Measurements from ENCODE around the gene CFAP61. TPM values are rescaled to one million over a fixed set of nuclear protein-coding genes. Genes with fewer than 3 reads are reported as not detected.

CFAP61 gene
- total RNA-seq, 1 donor from 2014 or later: not detected

GRCh38 chr20:20334489-20334888 lies 282.2 kb downstream of the CFAP61 start:
- no peak overlapping the region for H3K4me2 ChIP-seq (ENCODE audit: low read length)
- H3K9ac ChIP-seq (ENCODE audit: low read length): no peak overlapping the region
- Mint-ChIP-seq H3K4me3 (ENCODE audit: unreplicated experiment) (no peak overlapping the region), H3K36me3 (ENCODE audit: low read depth, unreplicated experiment) (no peaks in the 10 kb centered on the region), H3K27ac (ENCODE audit: unreplicated experiment) (no peak overlapping the region), H3K27me3 (ENCODE audit: low read depth, unreplicated experiment) (peaks cover 12% of the 10 kb centered on the region), H3K4me1 (ENCODE audit: low read depth, unreplicated experiment) (no peaks in the 10 kb centered on the region), H3K9me3 (ENCODE audit: unreplicated experiment) (peaks cover 2% of the 10 kb centered on the region)
- no peaks in the 10 kb centered on the region for H3K36me3 ChIP-seq (ENCODE audit: insufficient read depth, low read length)
- H2AFZ ChIP-seq (ENCODE audit: low read depth, low read length): no peak overlapping the region
- no peak overlapping the region for H3K27ac ChIP-seq (ENCODE audit: low read depth, low read length)
- no peaks in the 10 kb centered on the region for H3K4me1 ChIP-seq (ENCODE audit: insufficient read depth, low read length)
- no peaks in the 10 kb centered on the region for H3K27me3 ChIP-seq (ENCODE audit: insufficient read depth, low read length)
- TF ChIP-seq, protein P1, sequence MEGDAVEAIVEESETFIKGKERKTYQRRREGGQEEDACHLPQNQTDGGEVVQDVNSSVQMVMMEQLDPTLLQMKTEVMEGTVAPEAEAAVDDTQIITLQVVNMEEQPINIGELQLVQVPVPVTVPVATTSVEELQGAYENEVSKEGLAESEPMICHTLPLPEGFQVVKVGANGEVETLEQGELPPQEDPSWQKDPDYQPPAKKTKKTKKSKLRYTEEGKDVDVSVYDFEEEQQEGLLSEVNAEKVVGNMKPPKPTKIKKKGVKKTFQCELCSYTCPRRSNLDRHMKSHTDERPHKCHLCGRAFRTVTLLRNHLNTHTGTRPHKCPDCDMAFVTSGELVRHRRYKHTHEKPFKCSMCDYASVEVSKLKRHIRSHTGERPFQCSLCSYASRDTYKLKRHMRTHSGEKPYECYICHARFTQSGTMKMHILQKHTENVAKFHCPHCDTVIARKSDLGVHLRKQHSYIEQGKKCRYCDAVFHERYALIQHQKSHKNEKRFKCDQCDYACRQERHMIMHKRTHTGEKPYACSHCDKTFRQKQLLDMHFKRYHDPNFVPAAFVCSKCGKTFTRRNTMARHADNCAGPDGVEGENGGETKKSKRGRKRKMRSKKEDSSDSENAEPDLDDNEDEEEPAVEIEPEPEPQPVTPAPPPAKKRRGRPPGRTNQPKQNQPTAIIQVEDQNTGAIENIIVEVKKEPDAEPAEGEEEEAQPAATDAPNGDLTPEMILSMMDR (IDR thresholded peaks at IDR 0.05; ENCODE audit: insufficient read depth, low read depth, low read length): no peak
- TF ChIP-seq EZH2 (IDR thresholded peaks at IDR 0.05; ENCODE audit: insufficient read depth, low read length): no peak
- DNase-seq (ENCODE audit: low read depth): no peak
- H4K20me1 ChIP-seq (ENCODE audit: insufficient read depth, low read length): no peaks in the 10 kb centered on the region
- FAIRE-seq: no peak
- H3K4me3 ChIP-seq (ENCODE audit: insufficient read depth, low read depth, low read length): no peak overlapping the region
- no peaks in the 10 kb centered on the region for H3K79me2 ChIP-seq (ENCODE audit: insufficient read depth, low read length)
- no peaks in the 10 kb centered on the region for H3K9me3 ChIP-seq (ENCODE audit: insufficient read depth, low read depth, low read length)

DNA sequence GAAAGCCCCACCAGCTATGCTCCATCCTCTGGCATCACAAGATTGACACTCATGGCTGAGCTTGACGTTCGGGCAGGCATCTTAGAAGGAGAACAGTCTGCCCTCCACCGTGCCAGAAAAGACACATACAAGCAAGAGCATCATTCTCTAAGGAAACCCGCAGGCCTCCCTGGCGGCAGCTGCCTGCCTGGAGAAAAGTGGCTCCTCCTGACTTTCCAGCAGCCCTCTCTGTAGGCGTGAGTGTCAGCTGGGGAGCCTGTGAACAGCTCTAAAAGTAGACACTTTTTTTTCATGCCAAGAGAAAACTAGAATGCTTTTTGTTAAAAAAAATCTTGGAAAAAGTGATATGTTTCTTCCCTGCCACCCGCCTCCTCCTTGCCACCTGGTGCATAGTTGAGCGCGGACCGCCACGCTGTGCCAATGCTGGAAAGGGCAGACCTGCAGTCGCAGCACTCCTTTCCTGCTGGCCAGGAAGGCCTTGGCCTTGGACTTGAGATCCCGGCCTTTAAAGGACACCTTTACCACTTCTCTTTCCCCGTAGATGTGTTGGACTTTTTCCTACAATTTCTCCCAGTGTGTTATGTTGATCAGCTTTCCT lies 285.9 kb downstream of the CFAP61 start:
- DNase-seq (ENCODE audit: low read depth): no peak
- no peaks in the 10 kb centered on the region for H4K20me1 ChIP-seq (ENCODE audit: insufficient read depth, low read length)
- no peak overlapping the region for H3K4me2 ChIP-seq (ENCODE audit: low read length)
- no peak overlapping the region for H3K27ac Mint-ChIP-seq (ENCODE audit: unreplicated experiment)
- no peaks in the 10 kb centered on the region for H3K27me3 ChIP-seq (ENCODE audit: insufficient read depth, low read length)
- H2AFZ ChIP-seq (ENCODE audit: low read depth, low read length): no peak overlapping the region
- no peak overlapping the region for H3K4me3 Mint-ChIP-seq (ENCODE audit: unreplicated experiment)
- no peaks in the 10 kb centered on the region for H3K36me3 ChIP-seq (ENCODE audit: insufficient read depth, low read length)
- no peak overlapping the region for H3K27ac ChIP-seq (ENCODE audit: low read depth, low read length)
- H3K9me3 Mint-ChIP-seq (ENCODE audit: unreplicated experiment): peaks cover 2% of the 10 kb centered on the region
- no peak for FAIRE-seq
- no peaks in the 10 kb centered on the region for H3K79me2 ChIP-seq (ENCODE audit: insufficient read depth, low read length)
- no peaks in the 10 kb centered on the region for H3K4me1 Mint-ChIP-seq (ENCODE audit: low read depth, unreplicated experiment)
- H3K9ac ChIP-seq (ENCODE audit: low read length): no peak overlapping the region
- H3K4me3 ChIP-seq (ENCODE audit: insufficient read depth, low read depth, low read length): no peak overlapping the region
- peaks cover 22% of the 10 kb centered on the region for H3K27me3 Mint-ChIP-seq (ENCODE audit: low read depth, unreplicated experiment)
- H3K4me1 ChIP-seq (ENCODE audit: insufficient read depth, low read length): no peaks in the 10 kb centered on the region
- no peak for TF ChIP-seq EZH2 (IDR thresholded peaks at IDR 0.05; ENCODE audit: insufficient read depth, low read length)
- TF ChIP-seq, protein P1 (IDR thresholded peaks at IDR 0.05; ENCODE audit: insufficient read depth, low read depth, low read length): no peak
- no peaks in the 10 kb centered on the region for H3K36me3 Mint-ChIP-seq (ENCODE audit: low read depth, unreplicated experiment)
- H3K9me3 ChIP-seq (ENCODE audit: insufficient read depth, low read depth, low read length): no peaks in the 10 kb centered on the region

DNA sequence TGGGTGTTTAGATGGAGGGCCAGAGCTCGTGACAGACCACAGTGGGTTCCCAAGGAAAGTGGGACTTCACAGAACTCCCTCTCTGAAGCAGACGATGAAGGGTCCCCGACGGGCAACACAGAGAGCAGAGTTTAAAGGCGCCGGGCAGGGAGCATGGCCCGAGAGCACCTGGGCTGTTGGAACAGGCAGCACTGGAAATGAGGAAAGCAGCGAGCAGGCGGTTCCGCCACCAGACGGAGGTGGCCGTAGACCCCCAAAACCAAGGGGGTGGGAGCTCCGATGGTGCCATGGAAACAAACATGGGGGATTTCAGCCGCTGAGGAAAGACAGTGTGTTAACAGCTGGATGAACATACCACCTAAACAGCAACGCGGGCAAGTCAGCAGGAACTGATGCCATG lies 288.1 kb downstream of the CFAP61 start:
- no peaks in the 10 kb centered on the region for H3K79me2 ChIP-seq (ENCODE audit: insufficient read depth, low read length)
- no peaks in the 10 kb centered on the region for H3K4me1 ChIP-seq (ENCODE audit: insufficient read depth, low read length)
- Mint-ChIP-seq H3K27ac (ENCODE audit: unreplicated experiment) (no peak overlapping the region), H3K9me3 (ENCODE audit: unreplicated experiment) (no peaks in the 10 kb centered on the region), H3K4me3 (ENCODE audit: unreplicated experiment) (no peak overlapping the region), H3K36me3 (ENCODE audit: low read depth, unreplicated experiment) (no peaks in the 10 kb centered on the region), H3K27me3 (ENCODE audit: low read depth, unreplicated experiment) (peaks cover 17% of the 10 kb centered on the region), H3K4me1 (ENCODE audit: low read depth, unreplicated experiment) (no peaks in the 10 kb centered on the region)
- H3K9ac ChIP-seq (ENCODE audit: low read length): no peak overlapping the region
- H3K27ac ChIP-seq (ENCODE audit: low read depth, low read length): no peak overlapping the region
- TF ChIP-seq, protein P1 (IDR thresholded peaks at IDR 0.05; ENCODE audit: insufficient read depth, low read depth, low read length): no peak
- TF ChIP-seq EZH2 (IDR thresholded peaks at IDR 0.05; ENCODE audit: insufficient read depth, low read length): no peak
- no peaks in the 10 kb centered on the region for H4K20me1 ChIP-seq (ENCODE audit: insufficient read depth, low read length)
- H3K9me3 ChIP-seq (ENCODE audit: insufficient read depth, low read depth, low read length): no peaks in the 10 kb centered on the region
- FAIRE-seq (no peak), DNase-seq (ENCODE audit: low read depth) (no peak)
- H3K27me3 ChIP-seq (ENCODE audit: insufficient read depth, low read length): no peaks in the 10 kb centered on the region
- no peak overlapping the region for H3K4me2 ChIP-seq (ENCODE audit: low read length)
- no peaks in the 10 kb centered on the region for H3K36me3 ChIP-seq (ENCODE audit: insufficient read depth, low read length)
- no peak overlapping the region for H3K4me3 ChIP-seq (ENCODE audit: insufficient read depth, low read depth, low read length)
- H2AFZ ChIP-seq (ENCODE audit: low read depth, low read length): no peak overlapping the region

All from astrocyte (in vitro differentiated cells and primary cell).